ENCODE data around the gene SLC49A4. TPM values are rescaled to one million over a fixed set of nuclear protein-coding genes. Genes with fewer than 3 reads are reported as not detected.

Gene SLC49A4
- total RNA-seq, 2 donors from 2014 or later = 13.7 to 21.3 TPM

- H3K9ac ChIP-seq (ENCODE audit: low read depth in 2 of 2, low read length in 2 of 2) = no peak overlapping the region
- no peaks in the 10 kb centered on the region for H3K9me3 ChIP-seq
- no peak overlapping the region for H3K4me3 ChIP-seq
- H3K27me3 ChIP-seq = no peaks in the 10 kb centered on the region
- intact Hi-C loops (cut with DNase I) = no loop called here
- no peaks in the 10 kb centered on the region for H3K36me3 ChIP-seq
- TF ChIP-seq CTCF (IDR thresholded peaks at IDR 0.05) = no peak
- no peak overlapping the region for H3K27ac ChIP-seq
- no peaks in the 10 kb centered on the region for H3K4me1 ChIP-seq
- DNase-seq = no peak
Measured at GRCh38 chr3:122875547-122876127, 80.8 kb downstream of the SLC49A4 start.

GRCh38 chr3:122880173-122880572 lies 85.3 kb downstream of the SLC49A4 start:
- TF ChIP-seq CTCF (IDR thresholded peaks at IDR 0.05) = no peak
- no peak overlapping the region for H3K27ac ChIP-seq
- no peaks in the 10 kb centered on the region for H3K9me3 ChIP-seq
- H3K36me3 ChIP-seq = no peaks in the 10 kb centered on the region
- H3K4me3 ChIP-seq = no peak overlapping the region
- intact Hi-C loops (cut with DNase I) = no loop called here
- no peaks in the 10 kb centered on the region for H3K27me3 ChIP-seq
- no peak for DNase-seq
- no peak overlapping the region for H3K9ac ChIP-seq (ENCODE audit: low read depth in 2 of 2, low read length in 2 of 2)
- no peaks in the 10 kb centered on the region for H3K4me1 ChIP-seq

- Histone ChIP-seq H3K4me3 (no peak overlapping the region), H3K4me1 (no peaks in the 10 kb centered on the region), H3K9ac (ENCODE audit: low read depth in 2 of 2, low read length in 2 of 2) (no peak overlapping the region), H3K36me3 (no peaks in the 10 kb centered on the region), H3K9me3 (no peaks in the 10 kb centered on the region), H3K27me3 (no peaks in the 10 kb centered on the region), H3K27ac (no peak overlapping the region)
- DNase-seq = peak; percentile 36
- intact Hi-C loops (cut with DNase I) = no loop called here
- no peak for TF ChIP-seq CTCF (IDR thresholded peaks at IDR 0.05)
Measured at GRCh38 chr3:122880624-122881023, 85.8 kb downstream of the SLC49A4 start.

- Histone ChIP-seq H3K4me1 (no peaks in the 10 kb centered on the region), H3K27me3 (no peaks in the 10 kb centered on the region), H3K36me3 (no peaks in the 10 kb centered on the region), H3K9ac (ENCODE audit: low read depth in 2 of 2, low read length in 2 of 2) (no peak overlapping the region), H3K27ac (no peak overlapping the region), H3K4me3 (no peak overlapping the region), H3K9me3 (no peaks in the 10 kb centered on the region)
- intact Hi-C loops (cut with DNase I) = no loop called here
- DNase-seq = no peak
- TF ChIP-seq CTCF (IDR thresholded peaks at IDR 0.05) = no peak
Measured at GRCh38 chr3:122882361-122882947, 87.6 kb downstream of the SLC49A4 start.

- Histone ChIP-seq H3K4me1 (no peaks in the 10 kb centered on the region), H3K9ac (ENCODE audit: low read depth in 2 of 2, low read length in 2 of 2) (no peak overlapping the region), H3K27me3 (no peaks in the 10 kb centered on the region), H3K36me3 (no peaks in the 10 kb centered on the region), H3K4me3 (no peak overlapping the region), H3K9me3 (no peaks in the 10 kb centered on the region), H3K27ac (no peak overlapping the region)
- no peak for DNase-seq
- TF ChIP-seq CTCF (IDR thresholded peaks at IDR 0.05) = no peak
- intact Hi-C loops (cut with DNase I) = no loop called here
Measured at GRCh38 chr3:122886251-122886650, 91.4 kb downstream of the SLC49A4 start.
